Measurements from ENCODE around the gene FXN. TPM values are rescaled to one million over a fixed set of nuclear protein-coding genes. Genes with fewer than 3 reads are reported as not detected.
A peak's percentile ranks its signal among the peaks of the same experiment; 100 is the strongest.
"Not testable (repeated sequence)": the region's sequence is repeated elsewhere in the genome, so short reads cannot be mapped to it uniquely, and the experiment has no call there.

FXN gene
- polyA plus RNA-seq, 1 donor: 11.5 TPM

- DNase-seq (ENCODE audit: low read depth): no peak
Observed at GRCh38 chr9:69070201-69070600, 34.6 kb downstream of the FXN start.

- DNase-seq (ENCODE audit: low read depth): no peak
Observed at GRCh38 chr9:69071059-69071458, 35.5 kb downstream of the FXN start.

- DNase-seq (ENCODE audit: low read depth): no peak
Observed at GRCh38 chr9:69073103-69073502, 37.6 kb downstream of the FXN start.

GRCh38 chr9:69074801-69075200, 39.2 kb downstream of the FXN start:
- DNase-seq (ENCODE audit: low read depth): no peak

GRCh38 chr9:69076550-69076949, 41.0 kb downstream of the FXN start:
- no peak for DNase-seq (ENCODE audit: low read depth)

- no peak for DNase-seq (ENCODE audit: low read depth)
Observed at GRCh38 chr9:69078069-69078468, 42.5 kb downstream of the FXN start.

GRCh38 chr9:69078581-69078980, 43.0 kb downstream of the FXN start:
- DNase-seq (ENCODE audit: low read depth): no peak

- no peak for DNase-seq (ENCODE audit: low read depth)
Observed at GRCh38 chr9:69079186-69079585, 43.6 kb downstream of the FXN start.

GRCh38 chr9:69081261-69081660, 45.7 kb downstream of the FXN start:
- DNase-seq (ENCODE audit: low read depth): no peak

- no peak for DNase-seq (ENCODE audit: low read depth)
Observed at GRCh38 chr9:69083321-69083720, 47.8 kb downstream of the FXN start.

- DNase-seq (ENCODE audit: low read depth): peak; percentile 41
Observed at GRCh38 chr9:69085569-69086283, 50.2 kb downstream of the FXN start.

- no peak for DNase-seq (ENCODE audit: low read depth)
Observed at GRCh38 chr9:69086312-69086711, 50.8 kb downstream of the FXN start.

- DNase-seq (ENCODE audit: low read depth): no peak
Observed at GRCh38 chr9:69086769-69087168, 51.2 kb downstream of the FXN start.

- DNase-seq (ENCODE audit: low read depth): no peak
Observed at GRCh38 chr9:69089082-69089481, 53.5 kb downstream of the FXN start.

- no peak for DNase-seq (ENCODE audit: low read depth)
Observed at GRCh38 chr9:69089491-69089890, 53.9 kb downstream of the FXN start.

- DNase-seq (ENCODE audit: low read depth): no peak
Observed at GRCh38 chr9:69090140-69090750, 54.7 kb downstream of the FXN start.

GRCh38 chr9:69090946-69091345, 55.4 kb downstream of the FXN start:
- DNase-seq (ENCODE audit: low read depth): no peak

GRCh38 chr9:69093471-69094103, 58.0 kb downstream of the FXN start:
- DNase-seq (ENCODE audit: low read depth): no peak

- DNase-seq (ENCODE audit: low read depth): not testable (repeated sequence)
Observed at GRCh38 chr9:69094361-69095135, 59.0 kb downstream of the FXN start.

GRCh38 chr9:69097064-69097463, 61.5 kb downstream of the FXN start:
- DNase-seq (ENCODE audit: low read depth): no peak

- DNase-seq (ENCODE audit: low read depth): no peak
Observed at GRCh38 chr9:69097923-69098593, 62.5 kb downstream of the FXN start.

Measured in forelimb muscle (tissue), 1 donor.